HepG2 (cell line): ENCODE data around the gene CALML6. TPM values are rescaled to one million over a fixed set of nuclear protein-coding genes. Genes with fewer than 3 reads are reported as not detected.

Source experiments
- FLYWCH1 ChIP-seq: sonication (generic); formaldehyde crosslinking; IDR thresholded peaks from 2 replicates; pipeline ENCODE4 v1.8.1; 2023; ENCODE audit warnings: mild to moderate bottlenecking, missing genetic modification reagents
- GATAD1 ChIP-seq: IDR thresholded peaks from 2 replicates; pipeline ENCODE4 v1.6.1; 2016; ENCODE audit warnings: missing genetic modification reagents, missing compliant biosample characterization
- MEIS2 ChIP-seq: sonication (generic); formaldehyde crosslinking; IDR thresholded peaks from 2 replicates; pipeline ENCODE4 v1.9.0; 2021; ENCODE audit warnings: mild to moderate bottlenecking, missing genetic modification reagents
- NFATC3 ChIP-seq: sonication (generic); formaldehyde crosslinking; IDR thresholded peaks from 2 replicates; pipeline ENCODE4 v1.5.1; 2020; ENCODE audit warnings: mild to moderate bottlenecking, missing genetic modification reagents
- POLR2G ChIP-seq: fragments of 200-400 bp; formaldehyde crosslinking; IDR thresholded peaks from 2 replicates; pipeline ENCODE4 v1.6.1; 2018; ENCODE audit warnings: mild to moderate bottlenecking, low read depth, low read length, moderate library complexity
- SRY ChIP-seq: sonication (generic); formaldehyde crosslinking; IDR thresholded peaks from 2 replicates; pipeline ENCODE4 v1.8.0; 2022; ENCODE audit warnings: mild to moderate bottlenecking, missing genetic modification reagents
- SYNCRIP ChIP-seq: fragments of 200-400 bp; formaldehyde crosslinking; IDR thresholded peaks from 2 replicates; pipeline ENCODE4 v1.6.1; 2018; ENCODE audit warnings: mild to moderate bottlenecking, low read depth, low read length; ENCODE audit not compliant: insufficient read depth
- TCF12 ChIP-seq, 2 experiments: fragments of 450-650 bp in 1 of 2; sonication (generic) in 1 of 2; formaldehyde crosslinking in 1 of 2; IDR thresholded peaks; 2 replicates each; pipeline versions ENCODE4 v1.6.1 to v1.8.0; 2017 to 2022; ENCODE audit warnings: antibody characterized with exemption in 1 of 2, mild to moderate bottlenecking in 1 of 2, missing genetic modification reagents in 1 of 2, moderate library complexity in 1 of 2
- TFAP4 ChIP-seq: sonication (generic); IDR thresholded peaks from 2 replicates; pipeline ENCODE4 v1.6.1; 2016; ENCODE audit warnings: low read depth, borderline replicate concordance
- U2AF1 ChIP-seq: fragments of 200-400 bp; formaldehyde crosslinking; optimal IDR thresholded peaks from 2 replicates; pipeline ENCODE3; 2017; ENCODE audit warnings: mild to moderate bottlenecking, low read depth, low read length
- ZBTB4 ChIP-seq: sonication (generic); formaldehyde crosslinking; IDR thresholded peaks from 2 replicates; pipeline ENCODE4 v1.4.0; 2020; ENCODE audit warnings: missing genetic modification reagents, mild to moderate bottlenecking, borderline replicate concordance
- ZBTB40 ChIP-seq, 2 experiments: fragments of 450-650 bp in 1 of 2; sonication (generic) in 1 of 2; formaldehyde crosslinking in 1 of 2; IDR thresholded peaks; 2 replicates each; pipeline versions ENCODE4 v1.6.1 to v1.8.0; 2016 to 2022; ENCODE audit warnings: antibody characterized with exemption in 1 of 2, mild to moderate bottlenecking in 1 of 2, missing genetic modification reagents in 1 of 2
- ZNF160 ChIP-seq: sonication (generic); formaldehyde crosslinking; IDR thresholded peaks from 2 replicates; pipeline ENCODE4 v1.8.0; 2022; ENCODE audit warnings: mild to moderate bottlenecking, inconsistent platforms, missing genetic modification reagents
- polyA plus RNA-seq, 8 experiments: library from polyadenylated mRNA; depleted of rRNA in 3 of 8; stranded (reverse) in 7 of 8; unstranded in 1 of 8; fragments of >200 nt; fragmentation: Illumina TruSeq in 4 of 8; extraction: Trizol in 4 of 8; gene quantifications; 2 replicates each; pipeline versions ENCODE4 v1.2.1 to v1.2.3, GENCODE V29; 2011 to 2016; ENCODE audit warnings: low read depth in 4 of 8, missing spikeins in 1 of 8, mixed read lengths in 1 of 8; ENCODE audit not compliant: insufficient read depth in 1 of 8
- total RNA-seq, 5 experiments: library from RNA; depleted of rRNA; stranded (reverse); fragments of >200 nt; fragmentation: Illumina TruSeq; extraction: Trizol; gene quantifications; 2 replicates each; pipeline ENCODE4 v1.2.3, GENCODE V29; 2016; ENCODE audit warnings: low read depth in 1 of 5
- TF ChIP-seq, protein P1 (sequence below): IDR thresholded peaks from 2 replicates; pipeline ENCODE4 v1.6.1; 2016

The CALML6 gene
- total and polyA plus RNA-seq, 2 of the 13 experiments (the other 11 are each of a cell fraction or from before 2014, with no cell fraction given) = 0.11 to 0.12 TPM

DNA sequence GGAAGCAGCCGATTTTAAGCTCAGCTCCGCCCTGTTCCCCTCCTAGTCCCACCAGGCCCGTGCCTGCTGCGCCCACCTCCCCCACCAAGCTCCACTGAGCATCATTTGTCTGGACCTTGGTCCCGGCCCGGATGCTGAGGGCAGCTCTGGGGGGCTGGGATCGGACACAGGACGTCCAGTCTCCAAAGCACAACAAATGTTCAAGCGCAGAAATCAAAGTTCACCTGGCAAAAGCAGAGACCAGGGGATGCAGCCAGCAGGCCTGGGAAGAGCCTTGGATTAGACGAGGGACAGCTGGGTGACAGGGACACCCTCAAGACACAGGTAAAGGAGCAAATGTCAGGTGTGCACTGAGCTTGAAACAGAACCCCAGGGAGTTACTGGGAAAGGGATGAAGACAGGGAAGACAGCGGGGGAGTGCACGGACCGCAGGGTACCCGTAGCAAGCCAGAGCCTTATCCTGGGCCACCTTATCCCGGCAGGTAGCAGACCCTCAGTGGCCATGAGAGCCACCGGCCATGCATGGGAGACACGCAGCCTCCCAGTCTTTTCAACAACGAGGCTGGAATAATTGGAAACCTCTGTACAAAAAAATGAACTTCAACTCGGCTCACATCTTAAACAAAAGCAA is 26.3 kb downstream of the CALML6 start (continued):
- TF ChIP-seq POLR2G (peak; percentile 75), SYNCRIP (no peak), TCF12 (IDR thresholded peaks at IDR 0.05) (no peak), TCF12 (CRISPR knock-in tag; IDR thresholded peaks at IDR 0.05) (0 out of 2 replicates have a peak, but pooled peaks have one; percentile 48), ZBTB40 (IDR thresholded peaks at IDR 0.05) (no peak), ZBTB40 (CRISPR knock-in tag; IDR thresholded peaks at IDR 0.05) (peak; percentile 39), SRY (no peak; the same call in 1 of the 2 replicates), NFATC3 (CRISPR knock-in tag) (peak; percentile 48; the same call in 1 of the 2 replicates), ZBTB4 (peak; percentile 12; the same call in 1 of the 2 replicates), ZNF160 (CRISPR knock-in tag) (no peak), FLYWCH1 (CRISPR knock-in tag) (no peak), MEIS2 (peak; percentile 87; the same call in 1 of the 2 replicates), GATAD1 (0 out of 2 replicates have a peak, but pooled peaks have one; percentile 35), TFAP4 (peak; percentile 72; the same call in 1 of the 2 replicates), U2AF1 (no peak)
- TF ChIP-seq, protein P1, sequence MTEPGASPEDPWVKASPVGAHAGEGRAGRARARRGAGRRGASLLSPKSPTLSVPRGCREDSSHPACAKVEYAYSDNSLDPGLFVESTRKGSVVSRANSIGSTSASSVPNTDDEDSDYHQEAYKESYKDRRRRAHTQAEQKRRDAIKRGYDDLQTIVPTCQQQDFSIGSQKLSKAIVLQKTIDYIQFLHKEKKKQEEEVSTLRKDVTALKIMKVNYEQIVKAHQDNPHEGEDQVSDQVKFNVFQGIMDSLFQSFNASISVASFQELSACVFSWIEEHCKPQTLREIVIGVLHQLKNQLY (CRISPR knock-in tag) = peak; percentile 80
